ENCODE results near the gene TMC1.
"Not testable (repeated sequence)": the region's sequence is repeated elsewhere in the genome, so short reads cannot be mapped to it uniquely, and the experiment has no call there.

The TMC1 gene

GRCh38 chr9:72521416-72521815 is at the start of gene TMC1:
TSS of gene TMC1 (plus strand) at chr9:72521608. CDS start at chr9:72648649, 127,041 bp downstream.
- DNase-seq (ENCODE audit: low read depth in 2 of 2): not testable (repeated sequence)

DNA sequence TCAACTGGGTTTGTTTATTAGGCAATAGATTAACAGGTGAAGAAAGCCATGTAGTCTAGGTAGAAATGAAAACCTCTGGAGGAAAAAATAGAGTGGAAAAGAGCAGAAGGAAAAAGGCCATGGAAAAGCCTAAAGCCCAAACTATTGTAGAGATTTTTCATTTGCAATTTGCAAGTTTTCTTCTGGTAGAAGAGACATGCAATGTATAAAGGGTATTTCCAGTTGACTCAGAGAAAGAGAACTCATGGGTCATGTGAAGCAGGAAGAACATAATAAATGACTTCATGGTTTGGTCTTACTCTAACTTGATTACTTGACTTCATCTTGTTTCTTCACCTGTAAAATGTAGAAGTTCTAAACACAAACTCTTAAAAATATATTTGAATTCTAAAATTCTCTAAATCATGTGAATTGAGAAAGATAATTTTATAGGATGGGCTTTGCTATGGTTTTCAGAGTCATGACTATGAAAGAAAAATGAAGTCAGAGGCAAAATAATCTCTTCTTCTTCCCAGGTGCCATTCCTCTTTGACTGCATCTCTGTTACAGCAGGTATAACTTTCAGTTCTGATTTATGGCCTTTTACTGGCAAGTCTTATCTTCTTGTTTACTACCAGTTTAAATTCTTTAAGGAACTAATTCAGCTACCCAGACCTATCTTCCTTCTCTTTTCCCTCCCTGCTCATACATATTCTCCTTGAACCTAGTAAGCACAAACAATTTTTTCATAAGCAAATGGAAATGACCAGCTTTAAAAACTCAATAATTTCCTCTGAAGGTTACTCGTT is 47.7 kb upstream of the TMC1 start:
- DNase-seq (ENCODE audit: low read depth in 2 of 2): no peak

DNA sequence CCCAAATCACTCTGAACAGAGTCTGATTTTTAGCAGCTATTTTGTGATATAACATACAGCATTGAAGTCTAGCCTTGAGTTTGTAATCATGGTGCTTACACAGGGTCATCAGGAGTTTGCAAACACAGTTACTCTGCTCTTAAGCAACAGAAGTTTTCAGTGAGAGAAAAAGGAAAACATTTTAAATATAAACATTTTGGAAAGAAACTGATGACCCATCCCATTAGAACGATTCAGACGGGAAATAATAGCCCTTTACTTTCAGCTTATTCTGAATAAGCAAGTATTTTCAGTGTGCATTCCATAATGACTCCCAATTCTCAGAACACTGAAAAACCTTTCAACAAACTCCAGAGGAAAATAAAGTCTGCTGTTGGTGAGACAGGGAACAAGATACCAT is 46.7 kb upstream of the TMC1 start:
- DNase-seq (ENCODE audit: low read depth in 2 of 2): no peak

- DNase-seq (ENCODE audit: low read depth in 2 of 2): no peak
These were observed 45.3 kb upstream of the TMC1 start for GRCh38 chr9:72476100-72476499.

GRCh38 chr9:72476617-72477437 is 44.6 kb upstream of the TMC1 start:
- DNase-seq (ENCODE audit: low read depth in 2 of 2): peak in 1 of 2 donors; percentile 2

GRCh38 chr9:72477930-72478518 is 43.4 kb upstream of the TMC1 start:
- DNase-seq (ENCODE audit: low read depth in 2 of 2): no peak

DNA sequence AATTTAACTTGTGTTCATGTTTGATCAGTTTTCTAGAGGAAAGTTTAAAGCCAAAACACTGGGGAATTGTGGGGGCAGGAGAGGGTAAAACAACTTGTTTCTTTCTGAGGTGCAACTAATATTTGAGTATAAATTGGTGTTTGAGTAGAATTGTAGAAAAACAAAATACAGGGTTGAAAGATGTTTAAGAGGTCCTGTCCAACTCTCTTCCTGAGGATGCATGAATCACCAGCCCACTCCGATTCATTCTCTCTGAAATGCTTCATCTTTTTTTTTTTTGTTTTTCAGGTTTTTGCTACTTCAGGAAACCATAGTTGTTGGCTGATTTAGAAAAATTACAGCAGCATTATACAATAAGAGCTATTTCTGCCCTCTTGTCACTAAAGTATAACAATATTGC is 42.4 kb upstream of the TMC1 start:
- no peak for DNase-seq (ENCODE audit: low read depth in 2 of 2)

- DNase-seq (ENCODE audit: low read depth in 2 of 2): not testable (repeated sequence)
These were observed 41.1 kb upstream of the TMC1 start for GRCh38 chr9:72480261-72480660.

DNA sequence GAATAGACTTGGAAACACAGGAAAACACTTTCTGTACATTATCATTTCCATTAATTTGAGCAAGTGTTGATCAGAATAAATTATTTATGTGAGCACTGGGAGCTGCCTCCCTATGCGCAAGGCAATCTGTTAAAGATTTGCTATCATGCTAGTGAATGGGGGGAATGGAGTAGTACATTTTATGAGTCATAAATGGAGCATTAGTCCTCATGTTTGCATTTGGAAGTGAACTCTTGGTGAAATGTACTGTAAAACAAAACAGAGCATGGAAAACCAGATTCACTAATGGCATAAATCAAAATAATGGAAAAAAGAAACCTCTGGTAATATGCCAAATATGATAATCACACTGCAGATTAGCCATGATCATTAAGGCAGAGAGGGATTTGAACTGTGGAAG is 40.5 kb upstream of the TMC1 start:
- no peak for DNase-seq (ENCODE audit: low read depth in 2 of 2)

DNA sequence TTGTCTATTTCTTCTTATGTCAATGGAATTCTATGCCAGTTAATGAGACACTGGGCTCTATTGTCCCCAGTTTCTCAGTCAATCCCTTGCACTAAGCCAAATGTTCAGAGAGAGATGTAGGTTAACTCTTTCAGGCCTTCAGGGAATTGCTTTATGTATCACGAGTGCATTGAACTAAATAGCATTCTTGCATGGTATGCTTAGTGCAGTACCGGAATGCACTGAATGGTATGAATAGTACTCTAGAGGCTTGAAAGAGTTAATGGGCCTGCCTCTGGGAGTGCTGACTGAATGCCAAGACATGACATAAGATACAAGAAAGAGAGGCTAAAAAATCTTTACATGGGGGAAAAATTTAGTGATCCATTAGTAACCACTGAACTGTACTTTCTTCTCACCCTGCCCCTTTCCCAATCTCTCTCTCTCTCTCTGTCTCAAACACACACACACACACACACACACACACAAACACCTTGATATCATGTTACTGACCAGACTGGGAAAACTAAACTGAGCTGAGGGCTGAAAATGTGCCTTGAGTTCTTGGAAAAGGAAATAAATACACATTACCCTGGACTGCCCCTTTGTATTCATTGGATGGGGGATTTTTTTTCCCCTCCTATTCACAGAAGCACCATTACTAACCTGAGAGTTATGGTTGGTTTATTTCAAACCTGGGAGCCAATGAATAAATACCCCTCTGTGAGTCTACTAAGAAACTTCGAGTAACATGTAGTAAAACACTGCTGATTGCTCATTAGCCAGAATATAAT is 35.4 kb upstream of the TMC1 start:
- no peak for DNase-seq (ENCODE audit: low read depth in 2 of 2)

GRCh38 chr9:72486594-72486955 is 34.8 kb upstream of the TMC1 start:
- no peak for DNase-seq (ENCODE audit: low read depth in 2 of 2)

- DNase-seq (ENCODE audit: low read depth in 2 of 2): not testable (repeated sequence)
These were observed 33.7 kb upstream of the TMC1 start for GRCh38 chr9:72487665-72488064.

GRCh38 chr9:72489986-72490385 is 31.4 kb upstream of the TMC1 start:
- no peak for DNase-seq (ENCODE audit: low read depth in 2 of 2)

DNA sequence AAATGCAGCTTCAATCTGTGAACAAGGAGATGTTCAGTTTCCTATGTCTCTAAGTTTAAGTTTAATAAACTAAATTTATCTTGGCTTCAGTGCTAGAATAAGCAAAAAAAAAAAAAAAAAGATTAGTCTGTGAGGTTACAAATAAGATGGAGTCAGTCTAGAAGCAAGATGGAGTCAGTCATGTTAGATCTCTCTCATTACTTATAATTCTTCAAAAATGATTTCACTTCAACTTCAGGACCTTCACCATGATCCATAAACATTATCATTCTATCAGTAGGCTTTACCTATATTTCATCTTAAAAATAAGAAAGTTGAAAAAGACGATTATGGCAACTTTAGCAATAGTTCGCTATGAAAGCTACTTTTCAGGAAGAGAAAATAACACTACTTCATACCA is 30.2 kb upstream of the TMC1 start:
- DNase-seq (ENCODE audit: low read depth in 2 of 2): no peak

DNA sequence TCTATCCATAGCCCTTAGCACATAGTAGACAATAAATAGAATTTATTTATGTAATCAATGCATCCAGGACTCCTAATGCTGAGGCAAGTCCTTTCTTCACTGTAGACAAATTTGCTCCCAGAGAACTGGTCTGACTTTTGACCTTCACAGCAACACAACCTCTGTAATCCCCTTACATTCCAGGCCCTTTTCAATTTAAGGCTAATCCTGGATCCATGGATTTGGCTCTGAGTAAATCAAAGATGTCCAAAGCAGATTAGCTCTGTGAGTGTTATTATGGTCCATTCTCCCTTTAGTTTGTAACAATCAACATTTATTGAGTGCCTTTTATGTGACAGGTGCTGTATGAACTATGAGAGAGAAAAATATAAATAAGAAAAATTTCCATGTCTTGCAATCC is 27.4 kb upstream of the TMC1 start:
- no peak for DNase-seq (ENCODE audit: low read depth in 2 of 2)

- DNase-seq (ENCODE audit: low read depth in 2 of 2): no peak
These were observed 23.9 kb upstream of the TMC1 start for GRCh38 chr9:72497447-72498046.

GRCh38 chr9:72506615-72507014 is 14.8 kb upstream of the TMC1 start:
- no peak for DNase-seq (ENCODE audit: low read depth in 2 of 2)

DNA sequence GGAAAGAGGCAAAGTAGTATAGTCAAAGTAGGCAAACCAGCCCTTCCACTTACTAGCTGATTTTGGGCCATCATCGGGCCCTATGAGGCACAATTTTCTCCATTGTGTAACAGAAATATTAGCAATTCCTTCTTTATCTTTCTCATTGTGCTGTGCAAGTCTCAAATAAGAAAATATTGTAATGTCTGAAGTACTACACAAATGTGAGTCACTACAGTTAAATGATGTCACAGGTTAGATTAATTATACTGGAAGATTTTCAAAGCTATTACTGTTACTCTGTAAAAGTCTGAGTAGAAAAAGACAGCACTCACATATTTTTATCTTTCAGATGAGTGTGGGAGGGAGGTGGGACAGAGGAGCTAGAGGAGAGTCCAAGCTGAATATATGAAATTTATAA is 12.4 kb upstream of the TMC1 start:
- no peak for DNase-seq (ENCODE audit: low read depth in 2 of 2)

GRCh38 chr9:72509635-72510034 is 11.8 kb upstream of the TMC1 start:
- no peak for DNase-seq (ENCODE audit: low read depth in 2 of 2)

DNA sequence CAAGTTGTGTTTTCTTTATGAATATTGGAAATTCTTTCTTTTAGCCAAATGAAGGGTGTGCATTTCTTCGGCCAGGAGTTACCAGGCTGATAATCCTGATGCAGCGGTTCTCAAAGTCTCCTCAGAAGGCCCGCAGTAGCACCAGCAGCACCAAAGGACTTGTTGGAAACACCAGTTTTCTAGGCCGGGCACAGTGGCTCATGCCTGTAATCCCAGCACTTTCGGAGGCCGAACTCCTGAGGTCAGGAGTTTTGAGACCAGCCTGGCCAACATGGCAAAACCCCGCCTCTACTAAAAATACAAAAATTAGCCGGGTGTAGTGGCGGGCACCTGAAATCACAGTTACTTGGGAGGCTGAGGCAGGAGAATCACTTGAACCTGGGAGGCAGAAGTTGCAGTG is 397 bp upstream of the TMC1 start:
- not testable (repeated sequence) for DNase-seq (ENCODE audit: low read depth in 2 of 2)

DNA sequence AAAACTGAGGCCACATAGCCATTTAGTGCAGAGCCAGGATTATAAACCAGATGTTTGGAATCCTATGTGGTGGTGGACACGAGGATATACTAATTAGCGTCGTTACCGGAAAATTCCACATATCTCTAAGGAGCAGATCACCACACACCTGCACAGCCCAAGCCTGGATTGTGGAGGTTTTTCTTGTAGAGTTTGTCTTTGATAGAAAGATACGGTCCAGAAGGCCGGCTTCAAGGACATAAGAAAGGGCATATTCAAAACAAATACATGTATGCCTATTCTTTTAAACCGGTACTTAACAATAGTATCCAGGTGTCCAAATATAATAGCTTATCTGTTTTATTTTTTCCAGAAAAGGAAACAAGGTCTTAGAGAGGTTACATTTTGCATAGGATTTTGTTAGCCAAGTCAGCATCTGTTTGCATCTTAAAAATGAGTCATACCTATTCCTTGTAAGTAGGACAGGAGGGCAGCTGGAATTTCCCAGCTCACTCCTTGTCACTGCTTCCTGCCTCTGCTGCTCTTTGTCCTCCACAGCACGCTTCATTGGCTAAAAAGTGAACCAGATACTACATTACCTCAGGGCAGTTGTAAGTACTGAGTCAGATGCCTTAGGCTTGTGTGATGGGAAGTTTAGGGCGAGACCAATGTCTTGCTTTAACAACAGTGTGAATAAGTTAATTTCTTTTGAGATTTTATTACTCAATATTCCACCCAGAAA is 3.6 kb downstream of the TMC1 start:
- DNase-seq (ENCODE audit: low read depth in 2 of 2): no peak

Measured in stimulated activated CD8-positive, alpha-beta memory T cell treated with anti-CD3 and anti-CD28 coated beads, Interleukin-2, amount 100 ng/mL, for 1 hour (primary cell).